Hematopoietic multipotent progenitor cell treated with erythropoietin and hydrocortisone succinate and interleukin-3 and kit ligand, for 8 days (in vitro differentiated cells): ENCODE measurements around the gene CD44.
"Not testable (repeated sequence)": the region's sequence is repeated elsewhere in the genome, so short reads cannot be mapped to it uniquely, and the experiment has no call there.

Source experiments
- DNase-seq: peaks from one replicate; pipeline ENCODE4 v3.0.0-alpha.2; 2015

Gene CD44

GRCh38 chr11:35216962-35217678 is 78.1 kb downstream of the CD44 start:
- no peak for DNase-seq

GRCh38 chr11:35218956-35219355 is 80.0 kb downstream of the CD44 start:
- no peak for DNase-seq

- no peak for DNase-seq
Measured at GRCh38 chr11:35223371-35223796, 84.4 kb downstream of the CD44 start.

GRCh38 chr11:35223991-35224390 is 85.0 kb downstream of the CD44 start:
- no peak for DNase-seq

GRCh38 chr11:35225946-35226520 is 87.1 kb downstream of the CD44 start:
- no peak for DNase-seq

- DNase-seq, result not testable (repeated sequence)
Measured at GRCh38 chr11:35226756-35227155, 87.8 kb downstream of the CD44 start.

- DNase-seq, result no peak
Measured at GRCh38 chr11:35227576-35228327, 88.8 kb downstream of the CD44 start.

GRCh38 chr11:35228328-35228725 is 89.4 kb downstream of the CD44 start:
- no peak for DNase-seq

GRCh38 chr11:35230388-35230787 is 91.4 kb downstream of the CD44 start:
- no peak for DNase-seq

GRCh38 chr11:35231076-35231860 is 92.3 kb downstream of the CD44 start:
- no peak for DNase-seq

- DNase-seq, result no peak
Measured at GRCh38 chr11:35232891-35233330, 93.9 kb downstream of the CD44 start.

GRCh38 chr11:35233518-35233917 is 94.5 kb downstream of the CD44 start:
- DNase-seq, result no peak

- DNase-seq, result no peak
Measured at GRCh38 chr11:35234460-35235156, 95.6 kb downstream of the CD44 start.

- DNase-seq, result no peak
Measured at GRCh38 chr11:35235157-35235468, 96.1 kb downstream of the CD44 start.

GRCh38 chr11:35235498-35235897 is 96.5 kb downstream of the CD44 start:
- no peak for DNase-seq

GRCh38 chr11:35235936-35236666 is 97.1 kb downstream of the CD44 start:
- peak; percentile 40 for DNase-seq

GRCh38 chr11:35236667-35237003 is 97.7 kb downstream of the CD44 start:
- DNase-seq, result no peak

- DNase-seq, result no peak
Measured at GRCh38 chr11:35237351-35237750, 98.4 kb downstream of the CD44 start.

GRCh38 chr11:35237860-35238715 is 99.1 kb downstream of the CD44 start:
- peak; percentile 70 for DNase-seq

GRCh38 chr11:35238882-35239281 is 99.9 kb downstream of the CD44 start:
- no peak for DNase-seq

GRCh38 chr11:35239471-35240075 is 100.6 kb downstream of the CD44 start:
- DNase-seq, result no peak
